Natural killer cell (primary cell): ENCODE results near the gene IGF2. TPM values are rescaled to one million over a fixed set of nuclear protein-coding genes. Genes with fewer than 3 reads are reported as not detected.

Source experiments
- ATAC-seq, 3 donors: fragments of 150-1000 bp in 2 of 3; fragments of 200-7000 bp in 1 of 3; cut with Tn5 transposase; 1 replicate in 1 of 3; 2 replicates in 2 of 3; pipeline ENCODE4 v1.10.0; 2021; ENCODE audit warnings: mild to moderate bottlenecking in 2 of 3, moderate library complexity in 2 of 3
- DNase-seq, 2 donors: peaks; one replicate each; pipeline versions ENCODE4 v3.0.0 to v3.0.0-alpha.2; 2013 to 2021; ENCODE audit warnings: mixed read lengths in 1 of 2
- H3K27ac ChIP-seq: one replicate; pipeline ENCODE4 v1.5.1; 2013; ENCODE audit warnings: mild to moderate bottlenecking, low read length
- H3K27me3 ChIP-seq: one replicate; pipeline ENCODE4 v1.6.1; 2013; ENCODE audit warnings: low read length; ENCODE audit not compliant: control insufficient read depth, insufficient read depth
- H3K36me3 ChIP-seq: one replicate; pipeline ENCODE4 v1.6.1; 2013; ENCODE audit warnings: low read length; ENCODE audit not compliant: control insufficient read depth, insufficient read depth
- H3K4me1 ChIP-seq: one replicate; pipeline ENCODE4 v1.6.1; 2013; ENCODE audit warnings: low read length; ENCODE audit not compliant: control insufficient read depth, insufficient read depth
- H3K4me3 ChIP-seq: one replicate; pipeline ENCODE4 v1.5.1; 2013; ENCODE audit warnings: low read length
- H3K9me3 ChIP-seq: one replicate; pipeline ENCODE4 v1.6.1; 2013; ENCODE audit warnings: low read length; ENCODE audit not compliant: control insufficient read depth, insufficient read depth
- H3K27ac Mint-ChIP-seq, 2 donors: one replicate each; pipeline ENCODE4 v1.8.0; 2022; ENCODE audit warnings: mild to moderate bottlenecking in 2 of 2, mixed read lengths in 2 of 2, moderate library complexity in 1 of 2
- H3K27me3 Mint-ChIP-seq, 2 donors: one replicate each; pipeline ENCODE4 v1.8.0; 2022; ENCODE audit warnings: low read depth in 2 of 2, mixed read lengths in 2 of 2
- H3K36me3 Mint-ChIP-seq: one replicate; pipeline ENCODE4 v1.8.0; 2022; ENCODE audit warnings: mixed read lengths
- H3K4me1 Mint-ChIP-seq, 2 donors: one replicate each; pipeline ENCODE4 v1.8.0; 2022; ENCODE audit warnings: mixed read lengths in 2 of 2
- H3K4me3 Mint-ChIP-seq: one replicate; pipeline ENCODE4 v1.8.0; 2022; ENCODE audit warnings: mild to moderate bottlenecking, moderate library complexity, mixed read lengths
- H3K9me3 Mint-ChIP-seq, 2 donors: one replicate each; pipeline ENCODE4 v1.8.0; 2022; ENCODE audit warnings: mixed read lengths in 2 of 2
- WGBS: methylation state at CpG from one replicate; pipeline ENCODE4 v1.1.7; 2013; ENCODE audit warnings: missing lambda C conversion rate; ENCODE audit not compliant: insufficient coverage; 5-methylcytosine and 5-hydroxymethylcytosine counted together
- intact Hi-C: fragments of 100-400 bp; cut with micrococcal nuclease; formaldehyde crosslinking; loops from one replicate; pipeline ENCODE4 v1.14.2; 2022
- total RNA-seq, 4 donors: library from RNA; stranded (reverse); fragments of 120-200 nt in 1 of 4; gene quantifications; one replicate each; pipeline versions ENCODE4 v1.2.3 to v1.2.4, GENCODE V29; 2013 to 2022
- TF ChIP-seq, protein P1 (sequence below): fragments of 200-600 bp; IDR thresholded peaks from one replicate; pipeline ENCODE4 v1.8.0; 2022; ENCODE audit warnings: antibody characterized with exemption

The IGF2 gene
- total RNA-seq, 3 donors from 2014 or later (not counting 1 experiment from before 2014, with no cell fraction given) = not detected

DNA sequence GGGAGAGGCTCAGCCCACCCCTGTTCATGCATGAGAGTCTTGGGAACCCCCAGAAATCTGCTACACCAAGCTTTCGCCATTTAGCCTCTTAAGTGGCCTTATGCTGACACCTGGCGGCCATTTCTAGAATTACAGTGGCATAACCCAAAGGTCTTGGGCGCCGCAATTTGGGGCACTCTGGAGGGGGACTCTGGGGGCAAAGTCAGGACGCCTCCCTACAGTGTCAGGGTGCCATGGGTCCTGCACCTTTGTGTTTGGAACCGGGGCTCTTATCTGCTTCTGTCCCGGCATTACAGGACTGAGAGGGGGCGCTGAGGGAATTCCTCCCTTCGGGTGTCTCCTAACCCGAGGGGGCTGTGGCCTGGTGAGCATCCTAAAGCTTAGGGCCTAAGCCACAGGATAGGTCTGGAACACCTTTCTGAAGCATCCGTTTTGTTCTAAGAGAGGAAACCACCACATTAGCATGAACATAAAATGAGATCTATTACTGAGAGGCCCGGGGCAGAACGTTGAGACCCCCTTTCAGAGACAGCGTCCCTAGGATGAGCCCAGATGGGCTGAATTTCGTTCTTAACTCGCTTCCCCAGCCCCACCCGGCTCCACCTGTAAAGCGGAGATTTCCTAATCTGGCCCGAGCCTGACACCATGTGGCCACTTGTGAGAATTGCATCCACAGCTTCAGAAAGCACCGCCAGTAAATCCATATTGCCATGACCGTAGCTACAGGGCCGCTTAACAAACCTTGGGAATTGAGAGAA lies 12.5 kb upstream of the IGF2 start:
- TF ChIP-seq, protein P1, sequence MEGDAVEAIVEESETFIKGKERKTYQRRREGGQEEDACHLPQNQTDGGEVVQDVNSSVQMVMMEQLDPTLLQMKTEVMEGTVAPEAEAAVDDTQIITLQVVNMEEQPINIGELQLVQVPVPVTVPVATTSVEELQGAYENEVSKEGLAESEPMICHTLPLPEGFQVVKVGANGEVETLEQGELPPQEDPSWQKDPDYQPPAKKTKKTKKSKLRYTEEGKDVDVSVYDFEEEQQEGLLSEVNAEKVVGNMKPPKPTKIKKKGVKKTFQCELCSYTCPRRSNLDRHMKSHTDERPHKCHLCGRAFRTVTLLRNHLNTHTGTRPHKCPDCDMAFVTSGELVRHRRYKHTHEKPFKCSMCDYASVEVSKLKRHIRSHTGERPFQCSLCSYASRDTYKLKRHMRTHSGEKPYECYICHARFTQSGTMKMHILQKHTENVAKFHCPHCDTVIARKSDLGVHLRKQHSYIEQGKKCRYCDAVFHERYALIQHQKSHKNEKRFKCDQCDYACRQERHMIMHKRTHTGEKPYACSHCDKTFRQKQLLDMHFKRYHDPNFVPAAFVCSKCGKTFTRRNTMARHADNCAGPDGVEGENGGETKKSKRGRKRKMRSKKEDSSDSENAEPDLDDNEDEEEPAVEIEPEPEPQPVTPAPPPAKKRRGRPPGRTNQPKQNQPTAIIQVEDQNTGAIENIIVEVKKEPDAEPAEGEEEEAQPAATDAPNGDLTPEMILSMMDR = peak; percentile 76
- Histone ChIP-seq H3K4me3 (no peak overlapping the region), H3K4me1 (peaks cover 7% of the 10 kb centered on the region), H3K36me3 (no peaks in the 10 kb centered on the region), H3K27me3 (peaks cover 15% of the 10 kb centered on the region), H3K27ac (no peak overlapping the region), H3K9me3 (no peaks in the 10 kb centered on the region)
- DNase-seq (peak; percentile 76 to 91), ATAC-seq (peak; percentile 81 to 87 (median 83))
- no peaks in the 10 kb centered on the region for H3K36me3 Mint-ChIP-seq
- H3K9me3 Mint-ChIP-seq = no peaks in the 10 kb centered on the region
- 3% methylated on average over 20 of the region's 22 CpGs for WGBS
- H3K27ac Mint-ChIP-seq = no peak overlapping the region
- peaks cover 19 to 39% of the 10 kb centered on the region in 2 donors for H3K27me3 Mint-ChIP-seq
- peak overlapping the region; percentile 56 for H3K4me3 Mint-ChIP-seq
- intact Hi-C loops = loop anchor here (1.0 to 2.0 kb wide), 4 partner anchors 269 to 499 kb away; no protein-coding TSS in a partner anchor
- H3K4me1 Mint-ChIP-seq = peaks cover 9 to 10% of the 10 kb centered on the region in 2 donors

DNA sequence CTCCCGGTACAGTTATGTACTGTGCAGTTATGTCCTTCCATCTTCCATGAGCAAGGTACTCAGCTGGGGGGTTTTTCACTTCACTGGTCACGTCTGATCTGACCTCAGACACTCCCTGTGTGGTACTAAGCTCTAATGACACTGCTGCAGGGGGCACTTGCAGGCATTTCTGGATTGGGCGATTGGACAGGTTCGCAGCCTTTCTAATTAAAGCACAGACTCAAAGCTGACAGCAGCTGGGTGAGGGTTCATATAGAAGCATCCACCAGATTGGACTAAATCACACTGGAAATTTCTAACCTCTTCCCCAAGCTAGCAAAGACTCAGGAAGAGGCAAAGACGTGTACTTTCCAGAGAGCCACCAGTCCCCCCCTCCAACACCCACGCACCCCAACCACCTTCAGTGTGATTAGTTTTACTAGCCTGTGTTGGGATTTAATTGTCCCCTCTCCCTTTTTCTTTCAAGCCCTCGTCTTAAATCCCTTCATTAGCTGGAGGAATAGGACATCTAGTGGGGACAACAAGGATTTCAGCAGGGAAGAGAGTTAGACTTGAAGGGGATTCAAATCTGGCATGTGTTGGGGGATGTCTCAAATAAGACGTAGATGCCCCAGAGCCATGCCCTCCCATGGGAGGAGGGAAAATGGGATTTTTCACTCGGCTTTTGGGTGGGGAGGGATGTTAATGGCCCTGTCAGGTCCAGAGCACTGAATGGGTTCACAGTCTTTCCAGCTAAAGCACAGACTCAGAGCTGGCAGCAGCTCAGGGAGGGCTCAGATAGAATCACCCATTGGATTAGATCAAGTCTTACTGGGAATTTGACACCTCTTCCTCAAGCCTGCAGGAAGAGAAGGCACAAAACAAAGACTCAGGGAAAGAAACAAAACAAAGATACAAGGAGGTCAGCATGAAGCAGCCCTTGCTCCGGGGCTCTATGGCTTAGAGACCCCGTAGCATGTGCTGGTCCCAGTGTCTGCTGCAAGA lies 11.0 kb upstream of the IGF2 start:
- Histone ChIP-seq H3K36me3 (no peaks in the 10 kb centered on the region), H3K4me1 (peaks cover 7% of the 10 kb centered on the region), H3K9me3 (no peaks in the 10 kb centered on the region), H3K4me3 (no peak overlapping the region), H3K27ac (no peak overlapping the region), H3K27me3 (peaks cover 27% of the 10 kb centered on the region)
- WGBS = 53% methylated on average over 9 of the region's 11 CpGs
- no peaks in the 10 kb centered on the region for H3K9me3 Mint-ChIP-seq
- H3K4me3 Mint-ChIP-seq = no peak overlapping the region
- intact Hi-C loops = loop anchor here (2.0 kb wide), 2 partner anchors 267 to 457 kb away; no protein-coding TSS in a partner anchor
- H3K27ac Mint-ChIP-seq = no peak overlapping the region
- TF ChIP-seq, protein P1 = no peak
- H3K27me3 Mint-ChIP-seq = peaks cover 30 to 47% of the 10 kb centered on the region in 2 donors
- peaks cover 9 to 10% of the 10 kb centered on the region in 2 donors for H3K4me1 Mint-ChIP-seq
- no peak for ATAC-seq
- DNase-seq = no peak
- H3K36me3 Mint-ChIP-seq = no peaks in the 10 kb centered on the region

DNA sequence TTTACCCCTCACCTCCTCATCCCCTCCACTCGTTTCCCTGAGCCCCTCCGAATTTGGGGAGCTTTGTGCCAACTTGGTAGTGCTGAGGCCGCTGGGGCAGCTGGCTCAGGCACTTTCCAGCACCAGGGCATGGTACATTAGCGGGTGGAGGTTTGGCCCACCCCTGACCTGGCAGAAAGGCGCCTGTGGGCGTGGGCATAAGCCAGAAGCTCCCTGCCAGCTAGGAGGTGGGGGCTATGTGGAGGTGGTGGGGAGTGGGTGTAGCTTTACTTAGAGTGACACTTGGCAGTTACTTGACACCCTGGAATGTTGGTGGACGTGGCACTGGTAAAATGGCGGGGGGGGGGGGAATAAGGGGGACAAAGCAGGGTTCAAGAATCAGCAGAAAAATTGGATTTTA lies 10.3 kb upstream of the IGF2 start:
- Histone ChIP-seq H3K27me3 (peaks cover 29% of the 10 kb centered on the region), H3K4me3 (no peak overlapping the region), H3K9me3 (no peaks in the 10 kb centered on the region), H3K4me1 (peaks cover 7% of the 10 kb centered on the region), H3K36me3 (no peaks in the 10 kb centered on the region), H3K27ac (no peak overlapping the region)
- 64% methylated on average over 8 of the region's 8 CpGs for WGBS
- no peaks in the 10 kb centered on the region for H3K9me3 Mint-ChIP-seq
- TF ChIP-seq, protein P1 = no peak
- no peak overlapping the region for H3K27ac Mint-ChIP-seq
- intact Hi-C loops = no loop called here
- no peak for ATAC-seq
- peaks cover 9 to 10% of the 10 kb centered on the region in 2 donors for H3K4me1 Mint-ChIP-seq
- H3K36me3 Mint-ChIP-seq = no peaks in the 10 kb centered on the region
- no peak overlapping the region for H3K4me3 Mint-ChIP-seq
- H3K27me3 Mint-ChIP-seq = peaks cover 30 to 52% of the 10 kb centered on the region in 2 donors
- no peak for DNase-seq
